ENCODE measurements around the gene DVL2.
A peak's percentile ranks its signal among the peaks of the same experiment; 100 is the strongest.

DVL2 gene

GRCh38 chr17:7195971-7196370 lies 38.3 kb downstream of the DVL2 start:
- in situ Hi-C loops (cut with MboI; ENCODE audit: low sequenced_read_pairs, unreplicated experiment): no loop called here

GRCh38 chr17:7192271-7192937 lies 41.9 kb downstream of the DVL2 start:
- TF ChIP-seq CTCF (IDR thresholded peaks at IDR 0.05; ENCODE audit: borderline replicate concordance, control extremely low read depth, extremely low read depth, insufficient read depth, missing control alignments): no peak
- in situ Hi-C loops (cut with MboI; ENCODE audit: low sequenced_read_pairs, unreplicated experiment): no loop called here
- no peak for DNase-seq (ENCODE audit: low spot score)

More at GRCh38 chr17:7195971-7196370, 38.3 kb downstream of the DVL2 start:
- TF ChIP-seq CTCF (IDR thresholded peaks at IDR 0.05; ENCODE audit: borderline replicate concordance, control extremely low read depth, extremely low read depth, insufficient read depth, missing control alignments): no peak
- no peak for DNase-seq (ENCODE audit: low spot score)

- in situ Hi-C loops (cut with MboI; ENCODE audit: low sequenced_read_pairs, unreplicated experiment): no loop called here
- DNase-seq (ENCODE audit: low spot score): peak; percentile 74
- TF ChIP-seq CTCF (IDR thresholded peaks at IDR 0.05; ENCODE audit: borderline replicate concordance, control extremely low read depth, extremely low read depth, insufficient read depth, missing control alignments): no peak
Measured at GRCh38 chr17:7191571-7192270, 42.6 kb downstream of the DVL2 start.

GRCh38 chr17:7191069-7191468 lies 43.2 kb downstream of the DVL2 start:
- TF ChIP-seq CTCF (IDR thresholded peaks at IDR 0.05; ENCODE audit: borderline replicate concordance, control extremely low read depth, extremely low read depth, insufficient read depth, missing control alignments): no peak
- DNase-seq (ENCODE audit: low spot score): no peak
- in situ Hi-C loops (cut with MboI; ENCODE audit: low sequenced_read_pairs, unreplicated experiment): no loop called here

GRCh38 chr17:7190276-7190917 lies 43.9 kb downstream of the DVL2 start:
- DNase-seq (ENCODE audit: low spot score): no peak
- in situ Hi-C loops (cut with MboI; ENCODE audit: low sequenced_read_pairs, unreplicated experiment): no loop called here
- no peak for TF ChIP-seq CTCF (IDR thresholded peaks at IDR 0.05; ENCODE audit: borderline replicate concordance, control extremely low read depth, extremely low read depth, insufficient read depth, missing control alignments)

- no peak for DNase-seq (ENCODE audit: low spot score)
- TF ChIP-seq CTCF (IDR thresholded peaks at IDR 0.05; ENCODE audit: borderline replicate concordance, control extremely low read depth, extremely low read depth, insufficient read depth, missing control alignments): no peak
- in situ Hi-C loops (cut with MboI; ENCODE audit: low sequenced_read_pairs, unreplicated experiment): no loop called here
Measured at GRCh38 chr17:7186241-7186640, 48.1 kb downstream of the DVL2 start.
